Smooth muscle cell (in vitro differentiated cells): ENCODE measurements around the gene TSPEAR. TPM values are rescaled to one million over a fixed set of nuclear protein-coding genes. Genes with fewer than 3 reads are reported as not detected.

ENCODE experiments used
- DNase-seq: peaks from one replicate; lab custom pipeline; 2025; ENCODE audit not compliant: unreplicated experiment; lab: John Stamatoyannopoulos, UW
- H2AFZ ChIP-seq: fragments of 200-600 bp; sonication (generic); 2 replicates; pipeline ENCODE4 v1.6.0; 2016; ENCODE audit warnings: antibody characterized with exemption, low read depth, mild to moderate bottlenecking
- H3F3A ChIP-seq: fragments of 200-600 bp; sonication (generic); 2 replicates; pipeline ENCODE4 v1.6.0; 2017; ENCODE audit warnings: antibody characterized with exemption, low read depth
- H3K27ac ChIP-seq: fragments of 200-600 bp; sonication (generic); 2 replicates; pipeline ENCODE4 v1.5.1; 2016; ENCODE audit warnings: low read depth, mild to moderate bottlenecking
- H3K27me3 ChIP-seq: fragments of 200-600 bp; sonication (generic); 2 replicates; pipeline ENCODE4 v1.6.1; 2016; ENCODE audit warnings: low read depth, mild to moderate bottlenecking
- H3K36me3 ChIP-seq: fragments of 200-600 bp; sonication (generic); 2 replicates; pipeline ENCODE4 v1.5.1; 2016; ENCODE audit warnings: low read depth
- H3K4me1 ChIP-seq: fragments of 200-600 bp; sonication (generic); 2 replicates; pipeline ENCODE4 v1.5.1; 2016; ENCODE audit warnings: low read depth
- H3K4me2 ChIP-seq: fragments of 200-600 bp; sonication (generic); 2 replicates; pipeline ENCODE4 v1.6.0; 2016; ENCODE audit warnings: mild to moderate bottlenecking
- H3K4me3 ChIP-seq: fragments of 200-600 bp; sonication (generic); 2 replicates; pipeline ENCODE4 v1.5.1; 2016; ENCODE audit warnings: mild to moderate bottlenecking
- H3K79me2 ChIP-seq: fragments of 200-600 bp; sonication (generic); 2 replicates; pipeline ENCODE4 v1.6.0; 2016; ENCODE audit warnings: low read depth, mild to moderate bottlenecking
- H3K9ac ChIP-seq: fragments of 200-600 bp; sonication (generic); 2 replicates; pipeline ENCODE4 v1.6.0; 2016; ENCODE audit warnings: low read depth
- H3K9me3 ChIP-seq: fragments of 200-600 bp; sonication (generic); replicated peaks from 2 replicates; pipeline ENCODE4 v1.5.1; 2016; ENCODE audit warnings: low read depth
- H4K20me1 ChIP-seq: fragments of 200-600 bp; sonication (generic); 2 replicates; pipeline ENCODE4 v1.6.0; 2016; ENCODE audit warnings: low read depth
- CTCF ChIP-seq: fragments of 200-600 bp; sonication (generic); IDR thresholded peaks from 2 replicates; pipeline ENCODE4 v1.5.1; 2017; ENCODE audit warnings: borderline replicate concordance, mild to moderate bottlenecking, antibody characterized with exemption; ENCODE audit not compliant: insufficient read depth, poor library complexity, severe bottlenecking
- WGBS: methylation state at CpG from one replicate; pipeline ENCODE4 v1.1.7; 2016; ENCODE audit warnings: low lambda C conversion rate; 5-methylcytosine and 5-hydroxymethylcytosine counted together
- polyA plus RNA-seq: library from polyadenylated mRNA; unstranded; fragments of >200 nt; fragmentation: Nextera tagmentation; extraction: Ambion mirVana; gene quantifications from 2 replicates; pipeline ENCODE4 v1.2.1, GENCODE V29; 2016
- total RNA-seq: library from RNA; depleted of rRNA; stranded (reverse); fragments of >200 nt; gene quantifications from 2 replicates; pipeline ENCODE4 v1.2.3, GENCODE V29; 2014

Gene TSPEAR
- total and polyA plus RNA-seq, 2 experiments from 2014 or later: 0.71 TPM; not detected in 1

GRCh38 chr21:44658541-44658910 is 52.8 kb downstream of the TSPEAR start:
- Histone ChIP-seq H3K27ac (peak overlapping the region; percentile 69), H2AFZ (no peak overlapping the region), H4K20me1 (no peaks in the 10 kb centered on the region), H3K79me2 (no peaks in the 10 kb centered on the region), H3K27me3 (no peaks in the 10 kb centered on the region), H3K4me2 (peak overlapping the region; percentile 51), H3K36me3 (no peaks in the 10 kb centered on the region), H3F3A (no peaks in the 10 kb centered on the region), H3K9ac (peak overlapping the region; percentile 26), H3K9me3 (no peaks in the 10 kb centered on the region), H3K4me1 (peaks cover 5% of the 10 kb centered on the region), H3K4me3 (no peak overlapping the region)
- no peak for DNase-seq
- no peak for TF ChIP-seq CTCF
- WGBS: 91% methylated on average over 5 of the region's 5 CpGs

GRCh38 chr21:44657635-44658540 is 53.5 kb downstream of the TSPEAR start, which contains the start of gene KRTAP12-3:
Gene KRTAP12-3 (plus strand): TSS chr21:44657932. CDS start chr21:44657980, 48 bp downstream.
- DNase-seq: no peak
- peak within 1 kb of the TSS; percentile 69 for H3K27ac ChIP-seq
- 81% methylated on average over 24 of the region's 26 CpGs for WGBS
- H3F3A ChIP-seq: no peaks in the 10 kb centered on the region
- peak within 1 kb of the TSS; percentile 51 for H3K4me2 ChIP-seq
- no peak within 1 kb of the TSS for H3K4me3 ChIP-seq
- H3K4me1 ChIP-seq: peaks cover 5% of the 10 kb centered on the region
- no peaks in the 10 kb centered on the region for H3K9me3 ChIP-seq
- no peaks in the 10 kb centered on the region for H4K20me1 ChIP-seq
- no peaks in the 10 kb centered on the region for H3K36me3 ChIP-seq
- no peaks in the 10 kb centered on the region for H3K79me2 ChIP-seq
- no peaks in the 10 kb centered on the region for H3K27me3 ChIP-seq
- no peak for TF ChIP-seq CTCF
- H2AFZ ChIP-seq: no peak within 1 kb of the TSS
- H3K9ac ChIP-seq: peak within 1 kb of the TSS; percentile 26

- H3K9me3 ChIP-seq: no peaks in the 10 kb centered on the region
- WGBS: 79% methylated on average over 1 of the region's 1 CpG
- no peak for TF ChIP-seq CTCF
- H3K36me3 ChIP-seq: no peaks in the 10 kb centered on the region
- no peak overlapping the region for H3K9ac ChIP-seq
- H3K4me1 ChIP-seq: peaks cover 5% of the 10 kb centered on the region
- H3K79me2 ChIP-seq: no peaks in the 10 kb centered on the region
- H3K4me2 ChIP-seq: no peak overlapping the region
- no peak for DNase-seq
- H4K20me1 ChIP-seq: no peaks in the 10 kb centered on the region
- no peaks in the 10 kb centered on the region for H3F3A ChIP-seq
- H3K27me3 ChIP-seq: no peaks in the 10 kb centered on the region
- no peak overlapping the region for H2AFZ ChIP-seq
- no peak overlapping the region for H3K27ac ChIP-seq
- no peak overlapping the region for H3K4me3 ChIP-seq
These were observed 54.5 kb downstream of the TSPEAR start for GRCh38 chr21:44656868-44657267.
